HG03460 (cell line): ENCODE results near the gene ATP1B1.

Experiments used
- ATAC-seq: cut with Tn5 transposase; IDR thresholded peaks from one replicate; pipeline ENCODE4 v1.9.1; 2021; ENCODE audit not compliant: unreplicated experiment

Gene ATP1B1

GRCh38 chr1:169092399-169092798 lies 14.1 kb upstream of the ATP1B1 start:
- ATAC-seq = no peak

GRCh38 chr1:169094897-169095569 lies 11.5 kb upstream of the ATP1B1 start:
- no peak for ATAC-seq

- ATAC-seq = no peak
Observed at GRCh38 chr1:169098380-169098779, 8.1 kb upstream of the ATP1B1 start.

- ATAC-seq = no peak
Observed at GRCh38 chr1:169099561-169099960, 6.9 kb upstream of the ATP1B1 start.

- no peak for ATAC-seq
Observed at GRCh38 chr1:169100208-169100607, 6.3 kb upstream of the ATP1B1 start.

- no peak for ATAC-seq
Observed at GRCh38 chr1:169100651-169101088, 5.8 kb upstream of the ATP1B1 start.

- ATAC-seq = no peak
Observed at GRCh38 chr1:169102567-169102966, 3.9 kb upstream of the ATP1B1 start.

GRCh38 chr1:169103002-169103401 lies 3.5 kb upstream of the ATP1B1 start:
- ATAC-seq = no peak

- ATAC-seq = no peak
Observed at GRCh38 chr1:169103480-169103893, 3.0 kb upstream of the ATP1B1 start.

- ATAC-seq = no peak
Observed at GRCh38 chr1:169105087-169105433, 1.4 kb upstream of the ATP1B1 start.

GRCh38 chr1:169105434-169106094 lies 926 bp upstream of the ATP1B1 start:
- peak; percentile 35 for ATAC-seq

- ATAC-seq = no peak
Observed at GRCh38 chr1:169106921-169107602, 572 bp downstream of the ATP1B1 start.

GRCh38 chr1:169107603-169108208 lies 1.2 kb downstream of the ATP1B1 start:
- no peak for ATAC-seq

GRCh38 chr1:169108223-169108622 lies 1.7 kb downstream of the ATP1B1 start:
- ATAC-seq = no peak

- no peak for ATAC-seq
Observed at GRCh38 chr1:169108863-169109560, 2.5 kb downstream of the ATP1B1 start.

- no peak for ATAC-seq
Observed at GRCh38 chr1:169109561-169110134, 3.2 kb downstream of the ATP1B1 start.

GRCh38 chr1:169110236-169110635 lies 3.7 kb downstream of the ATP1B1 start:
- no peak for ATAC-seq

- ATAC-seq = no peak
Observed at GRCh38 chr1:169110689-169111447, 4.4 kb downstream of the ATP1B1 start.

- no peak for ATAC-seq
Observed at GRCh38 chr1:169111472-169111871, 5.0 kb downstream of the ATP1B1 start.

GRCh38 chr1:169112241-169112640 lies 5.8 kb downstream of the ATP1B1 start:
- ATAC-seq = no peak
